HS-5 (cell line): ENCODE results near the gene ADAM22.
"Not testable (repeated sequence)": the region's sequence is repeated elsewhere in the genome, so short reads cannot be mapped to it uniquely, and the experiment has no call there.

Experiments used
- DNase-seq: peaks from one replicate; pipeline ENCODE4 v3.0.0-alpha.2; 2012; ENCODE audit warnings: low read depth

Gene ADAM22, protein sequence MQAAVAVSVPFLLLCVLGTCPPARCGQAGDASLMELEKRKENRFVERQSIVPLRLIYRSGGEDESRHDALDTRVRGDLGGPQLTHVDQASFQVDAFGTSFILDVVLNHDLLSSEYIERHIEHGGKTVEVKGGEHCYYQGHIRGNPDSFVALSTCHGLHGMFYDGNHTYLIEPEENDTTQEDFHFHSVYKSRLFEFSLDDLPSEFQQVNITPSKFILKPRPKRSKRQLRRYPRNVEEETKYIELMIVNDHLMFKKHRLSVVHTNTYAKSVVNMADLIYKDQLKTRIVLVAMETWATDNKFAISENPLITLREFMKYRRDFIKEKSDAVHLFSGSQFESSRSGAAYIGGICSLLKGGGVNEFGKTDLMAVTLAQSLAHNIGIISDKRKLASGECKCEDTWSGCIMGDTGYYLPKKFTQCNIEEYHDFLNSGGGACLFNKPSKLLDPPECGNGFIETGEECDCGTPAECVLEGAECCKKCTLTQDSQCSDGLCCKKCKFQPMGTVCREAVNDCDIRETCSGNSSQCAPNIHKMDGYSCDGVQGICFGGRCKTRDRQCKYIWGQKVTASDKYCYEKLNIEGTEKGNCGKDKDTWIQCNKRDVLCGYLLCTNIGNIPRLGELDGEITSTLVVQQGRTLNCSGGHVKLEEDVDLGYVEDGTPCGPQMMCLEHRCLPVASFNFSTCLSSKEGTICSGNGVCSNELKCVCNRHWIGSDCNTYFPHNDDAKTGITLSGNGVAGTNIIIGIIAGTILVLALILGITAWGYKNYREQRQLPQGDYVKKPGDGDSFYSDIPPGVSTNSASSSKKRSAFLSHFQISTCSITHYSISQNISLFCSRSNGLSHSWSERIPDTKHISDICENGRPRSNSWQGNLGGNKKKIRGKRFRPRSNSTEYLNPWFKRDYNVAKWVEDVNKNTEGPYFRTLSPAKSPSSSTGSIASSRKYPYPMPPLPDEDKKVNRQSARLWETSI

DNA sequence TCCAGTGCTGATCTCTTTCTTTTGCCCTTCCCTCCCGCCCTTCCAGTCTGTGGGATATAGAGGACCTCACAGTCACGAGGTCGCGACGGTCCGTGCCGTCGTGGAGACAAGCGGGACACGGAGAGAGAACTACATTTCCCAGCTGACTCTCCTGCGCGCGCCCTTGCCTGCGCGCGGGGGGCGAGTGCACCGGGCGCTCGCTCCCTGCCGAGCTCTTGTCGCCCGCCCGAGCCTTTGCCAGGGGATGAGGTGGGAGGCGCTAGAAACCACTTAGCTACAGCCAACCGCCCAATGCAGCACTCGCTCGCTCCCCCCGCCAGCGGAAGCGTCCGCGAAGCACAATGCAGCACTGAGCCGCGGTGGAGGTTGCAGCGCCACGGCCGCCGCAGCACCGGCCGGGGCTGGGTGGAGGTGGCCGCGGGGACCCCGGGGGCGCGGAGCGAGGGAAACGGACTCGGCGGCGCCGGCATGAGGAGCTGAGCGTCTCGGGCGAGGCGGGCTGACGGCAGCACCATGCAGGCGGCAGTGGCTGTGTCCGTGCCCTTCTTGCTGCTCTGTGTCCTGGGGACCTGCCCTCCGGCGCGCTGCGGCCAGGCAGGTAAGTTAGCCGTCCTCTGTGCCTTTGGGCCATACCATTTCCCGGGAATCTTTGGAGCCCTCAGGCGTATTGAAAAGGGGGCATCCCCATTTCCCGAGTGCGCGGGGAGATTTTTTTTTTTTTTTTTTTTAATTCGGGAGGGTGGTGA is at the start of gene ADAM22:
TSS of gene ADAM22 (plus strand) at position 299 of the 746 bp plus-strand sequence. CDS start at position 514, 215 bp downstream.
- DNase-seq, result peak; percentile 63

DNA sequence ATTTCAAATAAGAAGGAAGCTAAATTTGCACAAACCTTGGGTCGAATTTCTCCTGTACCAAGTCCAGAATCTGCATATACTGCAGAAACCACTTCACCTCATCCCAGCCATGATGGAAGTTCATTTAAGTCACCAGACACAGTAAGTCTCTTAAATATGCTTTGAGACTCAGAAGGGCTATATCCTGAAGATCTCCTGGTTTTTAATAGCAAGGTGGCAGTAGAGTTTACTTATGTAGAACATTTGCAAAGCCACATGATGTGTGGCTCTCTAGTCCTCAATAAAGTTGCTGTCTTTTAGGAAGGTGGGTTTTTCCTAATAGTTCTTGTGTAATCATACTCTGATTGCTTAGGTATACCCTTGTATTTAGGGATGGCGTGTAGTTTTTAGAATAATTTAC is 49.0 kb upstream of the ADAM22 start:
- no peak for DNase-seq

DNA sequence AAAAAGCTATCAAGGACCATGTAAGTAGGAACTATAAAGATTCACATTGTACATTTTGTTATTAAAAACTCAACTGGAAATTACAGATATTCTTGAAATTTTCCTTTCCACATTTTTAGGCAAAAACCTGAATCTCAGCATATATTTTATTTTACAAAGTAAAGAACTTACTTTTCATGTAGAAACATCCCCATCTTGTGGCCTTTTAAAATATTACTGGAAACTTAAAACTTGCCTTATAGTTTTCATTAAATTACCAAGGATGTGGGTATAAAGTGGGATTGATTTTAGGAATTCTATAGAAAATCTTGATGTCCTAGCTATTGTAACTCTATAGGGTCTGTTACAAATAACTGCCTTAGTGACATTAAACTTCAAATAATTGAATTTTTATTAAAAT is 47.2 kb upstream of the ADAM22 start:
- DNase-seq, result no peak

DNA sequence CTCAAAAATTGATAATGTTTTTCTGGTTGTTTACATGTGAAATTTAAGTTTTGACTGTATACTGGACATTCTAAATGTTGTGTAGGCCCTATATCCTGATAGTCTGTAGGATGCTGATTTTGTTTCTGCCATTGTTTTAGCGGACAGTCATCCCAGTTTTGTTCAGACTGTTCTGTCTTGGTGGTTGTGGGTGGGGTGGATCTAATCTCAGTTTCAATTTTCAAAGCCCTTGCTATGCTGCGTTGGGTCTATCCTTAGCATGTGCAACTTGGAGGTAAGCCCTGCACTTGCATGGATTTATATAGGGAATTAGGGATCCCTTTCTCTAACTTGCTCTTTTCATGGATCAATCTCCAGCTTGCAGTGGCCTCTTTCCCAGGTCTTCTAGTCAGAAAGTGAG is 38.7 kb upstream of the ADAM22 start:
- no peak for DNase-seq

DNA sequence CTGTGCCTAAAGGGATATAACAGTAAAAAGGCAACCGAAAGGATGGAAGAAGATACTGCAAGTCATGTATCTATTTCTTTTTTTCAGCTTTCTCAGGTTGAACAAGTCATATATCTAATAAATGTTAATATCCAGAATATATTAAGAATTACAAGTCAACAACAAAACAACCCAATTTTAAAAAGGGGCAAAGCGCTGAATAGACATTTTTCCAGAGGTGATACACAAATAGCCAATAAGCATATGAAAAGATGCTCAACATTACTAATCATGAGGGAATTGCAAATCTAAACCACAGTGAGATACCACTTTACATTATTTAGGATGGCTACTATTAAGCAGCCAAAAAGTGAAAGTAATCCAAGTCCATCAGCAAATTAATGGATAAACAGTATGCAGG is 34.8 kb upstream of the ADAM22 start:
- DNase-seq, result no peak

DNA sequence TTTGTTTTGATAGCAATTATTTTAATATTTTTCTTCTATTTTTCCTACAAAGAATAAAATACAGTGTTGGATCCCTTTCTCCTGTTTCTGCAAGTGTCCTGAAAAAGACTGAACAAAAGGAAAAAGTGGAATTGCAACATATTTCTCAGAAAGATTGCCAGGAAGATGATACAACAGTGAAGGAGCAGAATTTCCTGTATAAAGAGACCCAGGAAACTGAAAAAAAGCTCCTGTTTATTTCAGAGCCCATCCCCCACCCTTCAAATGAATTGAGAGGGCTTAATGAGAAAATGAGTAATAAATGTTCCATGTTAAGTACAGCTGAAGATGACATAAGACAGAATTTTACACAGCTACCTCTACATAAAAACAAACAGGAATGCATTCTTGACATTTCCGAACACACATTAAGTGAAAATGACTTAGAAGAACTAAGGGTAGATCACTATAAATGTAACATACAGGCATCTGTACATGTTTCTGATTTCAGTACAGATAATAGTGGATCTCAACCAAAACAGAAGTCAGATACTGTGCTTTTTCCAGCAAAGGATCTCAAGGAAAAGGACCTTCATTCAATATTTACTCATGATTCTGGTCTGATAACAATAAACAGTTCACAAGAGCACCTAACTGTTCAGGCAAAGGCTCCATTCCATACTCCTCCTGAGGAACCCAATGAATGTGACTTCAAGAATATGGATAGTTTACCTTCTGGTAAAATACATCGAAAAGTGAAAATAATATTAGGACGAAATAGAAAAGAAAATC is 26.7 kb upstream of the ADAM22 start:
- DNase-seq, result not testable (repeated sequence)

DNA sequence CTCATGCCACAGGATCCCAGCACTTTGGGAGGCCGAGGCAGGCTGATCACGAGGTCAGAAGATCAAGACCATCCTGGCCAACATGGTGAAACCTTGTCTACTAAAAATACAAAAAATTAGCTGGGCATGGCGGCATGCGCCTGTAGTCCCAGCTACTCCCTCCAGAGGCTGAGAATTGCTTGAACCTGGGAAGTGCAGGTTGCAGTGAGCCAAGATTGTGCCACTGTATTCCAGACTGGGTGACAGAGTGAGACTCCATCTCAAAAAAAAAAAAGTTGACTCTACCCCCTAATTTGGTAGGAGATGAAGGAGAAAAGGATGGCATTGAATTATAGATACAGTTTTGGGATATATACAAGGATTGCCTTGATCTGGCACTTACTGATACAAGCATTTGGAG is 25.2 kb upstream of the ADAM22 start:
- not testable (repeated sequence) for DNase-seq

DNA sequence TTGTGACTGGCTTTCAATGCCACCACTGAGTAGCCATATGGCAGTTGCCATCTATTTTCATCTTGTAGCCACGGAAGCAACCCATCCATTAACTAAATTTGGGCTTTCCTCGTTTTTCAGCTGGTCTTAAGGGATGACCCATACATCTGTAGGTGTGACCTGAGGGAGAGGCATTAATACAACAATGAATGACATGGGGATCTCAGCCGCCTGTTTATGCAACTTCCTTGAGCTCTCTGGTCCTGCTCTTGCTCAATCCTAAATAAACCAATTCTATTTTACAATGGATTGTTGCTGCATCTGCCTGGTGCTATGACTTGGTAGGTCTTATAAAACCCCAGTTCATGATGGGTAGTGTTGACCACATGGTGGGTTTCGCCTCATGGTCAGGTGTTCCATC is 21.9 kb upstream of the ADAM22 start:
- DNase-seq, result no peak

DNA sequence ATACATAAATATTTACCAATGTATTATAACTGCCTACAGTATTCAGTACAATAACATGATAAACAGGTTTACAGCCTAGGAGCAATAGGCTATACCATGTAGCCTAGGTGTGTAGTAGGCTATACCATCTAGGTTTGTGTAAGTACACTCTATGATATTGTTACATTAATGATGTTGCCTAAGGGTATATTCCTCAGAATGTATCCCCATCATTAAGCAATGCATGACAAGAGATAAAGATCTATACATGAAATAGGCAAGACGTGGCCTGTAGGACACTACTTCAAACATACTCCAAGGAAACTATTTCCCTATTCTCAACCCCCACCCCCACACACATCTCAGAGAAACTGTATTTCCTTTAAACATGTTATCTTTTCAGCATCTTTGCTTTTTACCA is 15.3 kb upstream of the ADAM22 start:
- DNase-seq, result no peak

DNA sequence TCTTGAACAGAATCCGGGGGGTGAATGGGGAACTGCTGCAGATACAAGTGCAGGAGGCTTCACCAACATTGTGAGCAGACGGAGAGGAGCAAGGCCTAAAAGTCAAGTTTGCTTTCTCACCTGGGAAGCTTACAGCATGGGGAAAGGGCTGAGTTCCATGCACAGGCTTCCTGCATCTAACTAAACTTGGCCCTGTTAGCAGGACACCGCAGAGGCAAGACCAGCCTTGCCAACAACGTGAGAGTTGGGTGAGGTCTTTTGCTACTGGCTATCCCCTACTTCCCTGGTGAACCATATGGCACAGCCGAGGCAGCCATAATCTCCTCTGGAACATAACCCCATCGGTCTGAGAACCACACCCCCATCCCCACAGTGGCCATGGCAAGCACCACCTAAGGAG is 14.2 kb upstream of the ADAM22 start:
- DNase-seq, result no peak

DNA sequence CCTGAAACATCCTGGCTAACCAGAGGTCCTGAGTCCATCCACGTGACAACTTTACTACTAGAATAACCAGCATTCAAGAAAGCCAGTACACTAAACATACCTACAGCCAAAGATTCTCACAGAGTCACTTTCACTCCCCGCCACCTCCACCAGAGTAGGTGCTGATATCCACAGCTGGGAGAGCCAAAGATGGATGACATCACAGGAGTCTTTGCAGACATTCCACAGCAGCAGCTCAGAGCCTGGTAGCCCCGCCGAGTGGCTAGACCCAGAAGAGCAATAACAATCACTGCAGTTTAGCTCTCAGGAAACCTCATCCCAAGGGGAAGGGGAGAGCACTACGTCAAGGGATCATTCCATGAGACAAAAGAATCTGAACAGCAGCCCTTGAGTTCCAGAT is 13.5 kb upstream of the ADAM22 start:
- no peak for DNase-seq

DNA sequence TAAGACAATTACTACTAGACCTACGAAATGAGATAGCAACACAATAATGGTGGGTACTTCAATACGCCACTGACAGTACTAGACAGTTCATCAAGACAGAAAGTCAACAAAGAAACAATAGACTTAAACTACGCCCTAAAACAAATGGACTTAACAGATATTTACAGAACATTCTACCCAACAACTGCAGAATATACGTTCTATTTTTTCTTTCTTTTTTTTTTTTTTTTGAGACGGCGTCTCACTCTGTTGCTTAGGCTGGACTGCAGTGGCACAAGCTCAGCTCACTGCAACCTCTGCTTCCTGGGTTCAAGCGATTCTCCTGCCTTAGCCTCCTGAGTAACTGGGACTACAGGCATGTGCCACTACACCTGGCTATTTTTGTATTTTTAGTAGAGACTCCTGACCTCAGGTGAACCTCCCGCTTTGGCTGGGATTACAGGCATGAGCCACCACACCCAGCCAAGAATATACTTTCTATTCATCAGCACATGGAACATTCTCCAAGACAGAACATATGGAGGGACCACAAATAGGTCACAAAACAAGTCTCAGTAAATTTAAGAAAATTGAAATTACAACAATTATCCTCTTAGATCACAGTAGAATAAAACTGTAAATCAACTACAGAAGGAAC is 11.2 kb upstream of the ADAM22 start:
- not testable (repeated sequence) for DNase-seq

DNA sequence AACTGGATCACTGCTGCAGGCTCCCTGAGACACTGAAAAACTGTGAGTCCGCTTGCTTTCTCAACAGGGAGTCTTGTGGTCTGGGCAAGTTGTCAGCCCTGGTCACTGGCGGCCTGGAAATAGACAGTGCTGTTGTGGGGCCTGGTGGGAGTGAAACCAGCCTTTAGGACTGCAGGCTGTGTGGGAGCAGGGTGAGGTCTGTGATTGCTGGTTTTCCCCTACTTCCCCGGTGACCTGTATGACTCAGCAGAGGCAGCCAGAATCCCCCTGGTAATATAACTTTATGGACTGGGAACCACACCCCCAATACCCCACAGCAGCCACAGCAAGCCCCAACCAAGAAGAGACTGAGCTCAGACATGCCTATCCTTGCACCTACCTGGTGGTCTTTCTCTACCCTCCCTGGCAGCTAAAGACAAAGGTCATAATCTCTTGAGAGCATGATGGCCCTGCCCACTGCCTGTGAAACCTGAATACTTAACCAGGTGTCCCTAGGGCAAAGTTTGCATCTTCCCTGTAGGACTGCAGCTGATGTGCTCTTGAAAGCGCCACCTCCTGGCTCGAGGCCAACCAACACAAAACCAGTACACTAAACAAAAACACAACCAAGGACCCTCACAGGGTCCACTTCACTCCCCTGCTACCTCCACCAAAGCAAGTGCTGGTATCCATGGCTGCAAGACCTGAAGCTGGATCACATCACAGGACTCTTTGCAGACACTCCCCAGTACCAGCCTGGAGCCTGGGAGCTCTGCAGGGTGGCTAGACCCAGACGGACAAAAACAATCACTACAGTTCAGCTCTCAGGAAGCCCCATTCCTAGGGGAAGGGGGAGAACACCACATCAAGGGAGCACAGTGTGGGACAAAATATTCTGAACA is 7.2 kb upstream of the ADAM22 start:
- DNase-seq, result no peak

DNA sequence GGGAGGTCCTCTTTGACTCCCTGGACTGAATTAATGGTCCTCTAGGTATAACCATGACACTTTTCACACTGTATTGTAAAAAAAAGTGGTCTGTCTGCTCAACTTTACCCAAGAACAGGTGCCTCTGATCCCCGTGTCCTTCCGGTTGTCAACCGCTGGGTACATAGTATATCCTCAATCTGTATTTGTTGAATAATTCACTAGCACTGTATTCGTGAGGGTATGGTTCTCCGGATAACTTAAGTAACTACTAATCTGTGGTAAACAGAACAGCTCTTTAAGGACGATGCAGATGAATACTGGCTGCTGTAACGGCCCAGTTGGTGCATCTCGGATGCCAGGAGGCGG is 472 bp upstream of the ADAM22 start:
- no peak for DNase-seq

DNA sequence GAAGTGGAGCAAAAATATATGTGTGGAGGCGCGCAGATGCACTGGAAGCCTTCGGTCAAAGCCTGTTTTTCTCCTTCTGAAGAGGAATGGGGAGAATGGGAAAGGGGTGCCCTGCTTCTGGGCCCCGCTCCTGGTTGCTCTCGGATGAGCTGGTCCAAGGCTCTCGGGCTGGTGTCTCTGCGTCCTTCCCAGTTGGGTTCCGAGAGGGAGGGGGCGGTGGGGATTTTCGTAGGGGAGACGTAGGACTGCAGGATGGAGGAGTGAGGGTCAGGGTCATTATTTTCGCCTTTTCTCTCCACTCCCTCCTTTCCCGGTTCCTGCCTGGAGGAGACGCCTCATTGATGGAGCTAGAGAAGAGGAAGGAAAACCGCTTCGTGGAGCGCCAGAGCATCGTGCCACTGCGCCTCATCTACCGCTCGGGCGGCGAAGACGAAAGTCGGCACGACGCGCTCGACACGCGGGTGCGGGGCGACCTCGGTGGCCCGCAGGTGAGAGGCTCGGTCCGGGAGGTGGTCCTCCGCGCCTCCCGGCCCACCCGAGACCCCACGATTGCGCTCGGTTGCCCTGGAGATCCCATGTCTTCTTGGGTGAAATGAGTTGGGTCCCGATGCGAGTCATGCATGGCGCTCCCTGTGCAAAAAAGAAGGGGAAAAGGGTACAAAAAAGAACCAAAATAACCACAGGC is 790 bp downstream of the ADAM22 start:
- DNase-seq, result peak; percentile 5

DNA sequence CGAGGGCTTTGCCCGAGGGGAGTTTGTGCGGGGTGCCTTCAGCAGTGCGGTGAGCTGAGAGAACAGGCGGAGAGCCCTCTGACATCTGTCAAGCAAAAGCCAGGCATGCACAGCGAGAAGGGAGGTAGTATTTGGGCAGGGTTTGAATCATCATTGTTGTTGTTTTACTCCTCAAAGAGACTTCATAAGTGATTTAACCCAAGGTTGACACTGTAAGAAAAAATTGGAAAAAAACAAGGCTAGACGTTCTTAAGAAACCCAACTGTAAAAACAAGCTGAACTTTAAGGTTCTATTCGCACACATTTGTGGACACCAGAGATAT is 1.3 kb downstream of the ADAM22 start:
- DNase-seq, result no peak

DNA sequence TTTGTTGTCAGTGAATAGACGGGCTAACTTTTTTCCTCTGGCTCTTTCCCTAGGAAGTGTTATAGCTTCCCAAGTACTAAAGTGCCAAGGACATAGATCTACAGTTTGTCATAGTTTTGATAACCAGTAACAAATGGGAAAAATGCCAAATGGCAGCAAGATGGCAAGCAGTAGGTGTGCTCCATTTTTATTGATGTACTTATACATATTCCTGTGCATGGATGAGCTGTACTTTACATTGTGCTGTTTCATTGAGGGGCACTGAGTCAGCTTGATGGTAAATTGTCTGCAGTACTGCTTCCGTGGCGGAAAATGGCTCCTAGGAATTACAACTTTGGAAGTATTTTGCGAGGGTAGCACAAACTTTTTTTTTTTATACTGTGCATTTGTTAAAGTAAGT is 7.1 kb downstream of the ADAM22 start:
- DNase-seq, result no peak

DNA sequence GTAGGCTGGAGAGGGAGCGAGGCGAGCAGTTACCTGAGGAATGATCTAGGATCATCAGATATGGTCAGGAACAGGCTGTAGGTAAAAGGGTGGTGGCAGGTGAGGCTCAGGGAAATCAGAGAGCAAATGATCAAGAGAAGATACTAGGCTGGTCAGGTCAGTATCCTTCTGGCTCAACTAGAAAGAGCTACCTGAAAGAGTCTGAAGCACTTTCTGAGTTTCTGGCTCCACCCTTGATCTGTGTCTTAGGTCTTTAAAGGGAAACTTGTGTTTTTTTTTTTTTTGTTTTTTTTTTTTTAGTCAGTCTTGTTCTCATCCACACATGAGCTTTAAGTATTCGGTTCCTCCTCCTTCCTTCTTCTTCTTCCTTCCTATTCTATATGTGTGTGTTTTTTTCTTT is 10.5 kb downstream of the ADAM22 start:
- DNase-seq, result no peak

DNA sequence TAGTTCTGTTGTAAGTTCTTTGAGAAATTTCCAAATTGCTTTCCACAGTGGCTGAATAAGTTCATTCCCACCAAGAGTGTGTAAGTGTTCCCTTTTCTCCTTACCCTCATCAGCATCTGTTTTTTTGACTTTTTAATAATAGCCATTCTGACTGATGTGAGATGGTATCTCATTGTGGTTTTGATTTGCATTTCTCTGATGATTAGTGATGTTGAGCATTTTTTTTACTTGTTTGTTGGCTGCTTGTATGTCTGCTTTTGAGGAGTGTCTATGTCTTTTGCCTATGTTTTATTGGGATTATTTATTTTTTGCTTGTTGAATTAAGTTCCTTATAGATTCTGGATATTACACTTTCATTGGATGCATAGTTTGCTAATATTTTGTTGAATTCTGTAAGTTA is 11.9 kb downstream of the ADAM22 start:
- not testable (repeated sequence) for DNase-seq

DNA sequence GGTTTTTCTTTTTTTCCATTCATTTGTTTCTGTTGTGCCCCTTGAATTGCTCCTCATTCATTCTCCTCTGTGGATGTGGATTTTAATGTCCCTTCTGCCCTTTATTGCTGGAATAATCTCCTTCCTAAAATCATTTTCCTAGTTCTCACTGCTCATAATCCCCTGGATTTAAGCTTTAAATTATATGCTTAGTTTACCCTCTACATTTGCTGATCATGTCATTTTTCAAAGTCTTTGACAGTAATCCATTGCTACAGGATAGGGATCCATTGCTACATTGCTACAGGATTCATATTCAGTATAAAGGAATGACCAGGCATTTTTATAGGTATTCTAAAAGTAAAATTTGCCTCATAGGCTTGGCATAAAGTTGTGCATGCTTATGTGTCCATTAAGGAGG is 14.3 kb downstream of the ADAM22 start:
- DNase-seq, result no peak
